Urothelium cell line (cell line): ENCODE results near the gene MNAT1.
"Not testable (repeated sequence)": the region's sequence is repeated elsewhere in the genome, so short reads cannot be mapped to it uniquely, and the experiment has no call there.

Experiments used
- DNase-seq: peaks from one replicate; pipeline ENCODE4 v3.0.0; 2011; ENCODE audit warnings: low spot score, mixed read lengths
- FAIRE-seq: peaks from 2 replicates; lab custom pipeline; 2011; peaks lifted over from hg19 to GRCh38; lab: Jason Lieb, UNC

Gene MNAT1

GRCh38 chr14:60867503-60868172 lies 133.1 kb downstream of the MNAT1 start:
- FAIRE-seq (no peak), DNase-seq (no peak)

- FAIRE-seq (no peak), DNase-seq (no peak)
Measured at GRCh38 chr14:60878121-60878520, 143.6 kb downstream of the MNAT1 start.

GRCh38 chr14:60878536-60878935 lies 144.0 kb downstream of the MNAT1 start:
- no peak for DNase-seq
- no peak for FAIRE-seq

GRCh38 chr14:60882219-60882618 lies 147.7 kb downstream of the MNAT1 start:
- no peak for DNase-seq
- peak; percentile 89 for FAIRE-seq

- no peak for DNase-seq
- peak; percentile 86 for FAIRE-seq
Measured at GRCh38 chr14:60884134-60884533, 149.6 kb downstream of the MNAT1 start.

DNA sequence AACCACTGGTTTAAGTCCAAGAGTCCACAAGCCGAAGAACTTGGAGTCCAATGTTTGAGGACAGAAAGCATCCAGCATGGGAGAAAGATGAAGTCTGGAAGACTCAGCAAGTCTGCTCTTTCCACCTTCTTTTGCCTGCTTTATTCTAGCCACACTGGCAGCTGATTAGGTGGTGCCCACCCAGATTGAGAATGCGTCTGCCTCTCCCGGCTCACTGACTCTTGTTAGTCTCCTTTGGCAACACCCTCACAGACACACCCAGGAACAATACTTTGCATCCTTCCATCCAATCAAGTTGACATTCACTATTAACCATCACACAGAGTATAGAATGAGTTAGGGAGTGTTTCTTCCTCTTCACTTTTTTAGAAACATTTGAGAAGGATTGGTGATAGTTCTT lies 156.1 kb downstream of the MNAT1 start:
- not testable (repeated sequence) for DNase-seq
- FAIRE-seq: peak; percentile 83

DNA sequence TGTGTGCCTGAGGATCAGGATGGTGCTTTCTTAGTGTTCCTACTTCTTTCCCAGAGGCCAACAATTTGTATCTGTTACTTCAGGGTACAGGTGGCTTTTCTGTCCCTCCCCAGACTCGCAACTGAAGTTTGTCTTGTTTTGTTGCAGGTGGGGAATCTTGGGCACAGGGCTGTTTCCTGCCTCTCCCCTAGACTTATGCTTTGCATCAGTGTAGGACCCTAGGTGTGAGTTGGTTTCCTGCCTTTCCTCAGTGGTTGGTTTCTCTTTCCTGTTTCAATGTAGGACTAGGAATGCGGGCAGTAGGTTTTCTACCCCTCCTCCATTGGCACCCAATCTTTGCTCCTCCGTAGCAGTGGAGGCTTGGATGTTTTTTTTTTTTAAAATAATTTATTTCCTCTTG lies 159.3 kb downstream of the MNAT1 start:
- FAIRE-seq (no peak), DNase-seq (no peak)

DNA sequence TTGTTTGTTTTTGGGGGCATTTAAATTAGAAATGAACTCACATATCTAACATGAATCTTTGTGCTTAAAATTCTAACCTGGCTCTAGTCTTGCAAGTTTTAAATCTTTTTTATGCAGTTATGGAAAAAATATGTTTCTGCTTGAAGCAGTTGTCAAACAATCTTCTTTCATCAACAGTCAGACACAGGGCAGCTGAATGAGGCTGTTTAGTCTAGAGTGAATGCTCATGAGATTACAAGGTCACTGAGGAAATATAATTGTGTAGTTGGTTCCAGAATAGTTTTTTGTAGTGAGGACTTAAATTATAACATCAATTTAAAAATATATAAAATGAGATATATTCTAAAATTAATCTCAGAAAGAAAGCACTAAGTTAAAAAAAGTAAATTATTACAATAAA lies 169.8 kb downstream of the MNAT1 start:
- no peak for FAIRE-seq
- DNase-seq: no peak

DNA sequence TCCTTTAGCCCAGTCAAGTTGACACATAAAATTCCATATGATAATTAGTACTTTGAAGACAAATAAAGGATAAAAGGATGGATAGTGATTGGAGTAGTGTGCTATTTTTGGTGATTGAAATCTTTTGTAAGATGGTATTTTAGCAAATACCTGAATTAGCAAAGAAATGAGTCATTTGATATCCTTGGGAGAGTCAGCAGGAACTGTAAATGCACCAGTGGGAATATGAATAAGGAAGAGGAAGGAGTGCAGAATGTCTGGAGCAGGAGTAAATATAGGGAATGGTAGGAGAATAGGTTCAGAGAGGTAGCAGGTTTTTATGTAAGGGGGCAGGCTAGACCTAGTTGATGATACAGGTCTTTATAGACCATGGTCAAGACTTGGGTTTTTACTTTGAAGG lies 171.4 kb downstream of the MNAT1 start:
- DNase-seq: no peak
- FAIRE-seq: peak; percentile 17

GRCh38 chr14:60915781-60916180 lies 181.2 kb downstream of the MNAT1 start:
- DNase-seq: no peak
- FAIRE-seq: no peak

DNA sequence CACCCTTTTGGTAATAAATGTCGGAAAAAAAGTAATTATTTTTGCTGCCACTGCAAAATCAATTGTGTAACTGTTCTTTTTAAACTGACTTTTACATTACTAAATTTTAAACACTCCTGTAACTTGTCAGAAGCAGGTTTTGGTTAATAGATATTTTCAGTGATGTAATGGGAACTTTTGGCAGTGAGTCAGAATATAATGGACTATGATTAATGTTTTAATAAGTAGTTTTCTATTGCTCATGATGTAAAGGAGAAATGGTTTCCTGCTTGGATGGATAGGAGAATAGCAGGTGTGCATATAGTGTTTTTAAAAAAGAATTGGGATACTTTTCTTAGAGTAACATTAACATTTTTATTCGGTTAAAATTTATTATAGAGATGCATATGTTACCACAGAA lies 187.5 kb downstream of the MNAT1 start:
- DNase-seq (no peak), FAIRE-seq (no peak)

GRCh38 chr14:60925286-60925685 lies 190.7 kb downstream of the MNAT1 start:
- FAIRE-seq (peak; percentile 20), DNase-seq (no peak)

- FAIRE-seq (no peak), DNase-seq (no peak)
Measured at GRCh38 chr14:60926002-60926401, 191.4 kb downstream of the MNAT1 start.

GRCh38 chr14:60931218-60931617 lies 196.7 kb downstream of the MNAT1 start:
- no peak for DNase-seq
- FAIRE-seq: no peak

GRCh38 chr14:60933920-60934655 lies 199.5 kb downstream of the MNAT1 start:
- FAIRE-seq (peak; percentile 84), DNase-seq (no peak)

GRCh38 chr14:60935319-60935718 lies 200.8 kb downstream of the MNAT1 start:
- no peak for DNase-seq
- FAIRE-seq: no peak

DNA sequence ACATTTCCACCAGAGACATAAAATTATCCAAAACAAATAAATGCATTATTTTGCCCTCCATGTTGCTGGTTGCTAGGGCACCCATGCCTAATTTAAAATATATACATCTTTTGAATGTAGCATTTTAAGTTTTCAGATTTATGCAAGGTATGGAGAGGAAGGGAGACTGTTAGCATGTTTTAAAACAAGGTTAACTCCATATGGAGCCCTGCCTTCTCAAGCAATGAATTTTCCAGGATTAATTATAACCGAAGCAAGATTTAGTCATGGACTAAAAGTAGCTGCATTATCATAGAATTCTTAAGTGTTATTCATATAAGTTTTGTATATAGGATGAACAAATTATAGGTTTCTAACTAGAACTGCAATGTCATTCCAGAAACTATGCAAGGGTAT lies 209.1 kb downstream of the MNAT1 start:
- FAIRE-seq: no peak
- no peak for DNase-seq

- DNase-seq (no peak), FAIRE-seq (peak; percentile 63)
Measured at GRCh38 chr14:60944204-60944603, 209.6 kb downstream of the MNAT1 start.

DNA sequence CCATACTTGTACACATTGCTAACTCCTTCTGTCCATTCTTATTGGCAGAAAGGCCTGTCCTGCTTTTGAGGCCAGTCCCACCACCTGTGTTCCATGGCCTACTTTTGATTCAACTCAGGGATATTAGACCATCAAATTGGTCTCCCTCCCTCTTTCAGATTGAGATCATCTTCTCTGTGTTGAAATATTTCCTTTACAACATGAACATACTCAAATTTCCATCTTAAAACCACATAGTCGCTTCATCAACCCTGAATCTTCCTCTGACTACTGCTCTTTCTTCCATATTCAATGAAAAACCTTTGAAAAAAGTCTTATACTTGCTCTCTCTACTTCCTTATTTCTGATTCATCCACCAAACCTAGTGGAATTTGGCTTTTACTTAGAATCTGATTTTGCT lies 211.4 kb downstream of the MNAT1 start:
- FAIRE-seq (peak; percentile 61), DNase-seq (no peak)

DNA sequence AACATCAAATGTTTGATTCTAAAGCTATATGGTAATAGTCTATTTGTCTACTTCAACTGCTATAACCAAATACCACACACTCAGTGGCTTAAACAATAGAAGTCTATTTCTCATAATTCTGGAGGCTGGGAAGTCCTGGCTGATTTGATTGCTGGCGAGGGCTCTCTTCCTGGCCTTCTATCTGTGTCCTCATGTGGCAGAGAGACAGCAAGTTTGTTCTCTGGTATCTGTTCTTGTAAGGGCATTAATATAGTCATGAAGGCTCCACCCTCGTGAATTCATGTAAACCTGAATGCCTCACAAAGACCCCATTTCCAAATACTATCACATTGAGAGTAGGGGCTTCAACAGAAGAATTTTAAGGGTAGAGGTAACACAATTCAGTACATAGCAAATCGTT lies 212.2 kb downstream of the MNAT1 start:
- DNase-seq: no peak
- no peak for FAIRE-seq

GRCh38 chr14:60951776-60952435 lies 217.3 kb downstream of the MNAT1 start:
- FAIRE-seq (peak; percentile 53), DNase-seq (no peak)

DNA sequence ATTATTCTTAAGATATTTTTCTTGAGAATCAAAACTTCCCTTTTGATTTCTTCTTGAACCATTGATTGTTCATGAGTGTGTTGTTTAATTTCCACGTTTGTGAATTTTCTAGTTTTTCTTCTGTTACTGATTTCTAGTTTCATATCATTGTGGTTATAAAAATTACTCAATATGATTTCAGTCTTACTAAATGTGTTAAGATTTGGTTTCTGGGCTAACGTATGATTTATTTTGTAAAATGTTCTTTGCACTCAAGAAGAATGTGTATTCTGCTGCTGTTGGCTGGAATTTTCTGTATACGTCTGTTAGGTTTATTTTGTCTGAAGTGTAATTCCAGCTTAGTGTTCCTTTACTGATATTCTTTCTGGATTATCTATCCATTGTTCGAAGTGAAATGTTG lies 221.6 kb downstream of the MNAT1 start:
- FAIRE-seq: no peak
- no peak for DNase-seq
